Measurements from ENCODE around the gene TSKU. TPM values are rescaled to one million over a fixed set of nuclear protein-coding genes. Genes with fewer than 3 reads are reported as not detected.

Gene TSKU
- total and polyA plus RNA-seq, 9 of the 15 experiments (the other 6 are each of a cell fraction or from before 2014, with no cell fraction given) = 0.60 to 11.9 (median 8.4) TPM

DNA sequence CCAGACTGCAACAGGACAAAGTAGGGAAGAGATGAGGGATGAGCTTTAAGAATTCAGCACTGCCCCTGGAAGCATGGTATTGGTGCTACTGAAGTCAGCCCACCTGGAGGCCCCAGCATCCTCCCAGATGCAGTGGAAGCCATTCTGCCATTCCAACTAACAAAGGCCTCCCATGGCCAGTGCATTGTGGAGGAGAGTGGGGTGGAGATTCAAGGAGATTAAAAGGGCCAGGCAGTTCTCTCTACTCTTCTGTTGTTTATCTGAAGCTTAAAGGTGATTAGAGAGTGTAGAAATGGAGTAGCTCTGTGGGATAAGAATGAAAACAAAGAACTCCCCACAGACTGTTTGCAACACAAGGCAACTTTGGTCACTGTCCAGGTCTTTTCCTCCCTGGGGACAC is 24.1 kb upstream of the TSKU start (continued):
- TF ChIP-seq U2AF1 (optimal IDR thresholded peaks at IDR 0.05; ENCODE audit: low read depth, low read length) (no peak), HSF4 (CRISPR knock-in tag; IDR thresholded peaks at IDR 0.05; ENCODE audit: borderline replicate concordance) (no peak), KLF10 (CRISPR knock-in tag; IDR thresholded peaks at IDR 0.05) (no peak), ZEB2 (IDR thresholded peaks at IDR 0.05) (no peak), ETV1 (tag; conservative IDR thresholded peaks at IDR 0.05; ENCODE audit: low read depth) (no peak), ZNF445 (CRISPR knock-in tag; IDR thresholded peaks at IDR 0.05; ENCODE audit: low read depth) (no peak), GABPB1 (CRISPR knock-in tag; IDR thresholded peaks at IDR 0.05) (no peak), ZNF140 (CRISPR knock-in tag; IDR thresholded peaks at IDR 0.05) (no peak), ZKSCAN3 (CRISPR knock-in tag; IDR thresholded peaks at IDR 0.05) (no peak)

DNA sequence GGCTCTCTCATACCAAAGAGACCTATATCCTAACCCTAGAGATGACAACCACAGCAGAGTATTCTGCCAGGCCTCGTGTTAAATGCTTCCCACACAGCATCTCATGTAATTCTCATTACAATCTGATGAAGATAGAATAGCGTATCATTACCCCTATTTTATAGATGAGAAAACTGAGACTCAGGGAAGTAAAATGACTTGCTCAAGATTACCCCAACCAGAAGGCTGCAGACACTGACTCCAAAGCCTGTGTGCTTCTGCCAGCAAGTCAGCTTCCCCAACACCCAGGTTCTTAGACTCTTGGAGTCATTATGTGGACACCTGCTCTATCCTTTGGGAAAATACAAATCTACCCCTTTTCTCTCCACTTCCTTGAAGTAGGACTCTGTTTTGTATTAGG is 23.6 kb upstream of the TSKU start:
- in situ Hi-C loops (cut with MboI) = no loop called here
- no peak overlapping the region for H3K27ac ChIP-seq (ENCODE audit: extremely low read depth, low read depth, low read length)
- H3K27me3 ChIP-seq (ENCODE audit: control insufficient read depth in 2 of 2, insufficient read depth in 2 of 2, low read length in 2 of 2) = no peaks in the 10 kb centered on the region
- ATAC-seq = no peak
- no TSS peak for BruUV-seq (replicated peaks)
- ChIA-PET POLR2A (interaction anchor here (0.6 to 1.9 kb wide), 2 partner anchors 23 to 85 kb away, joined by 3 to 7 read pairs; partner anchors contain the start of gene TSKU), CTCF (ENCODE audit: low intra/inter-chr PET ratio) (no interaction called here)
- DNase-seq (ENCODE audit: extremely low read depth in 1 of 4, low spot score in 3 of 4) = no peak
- H3K9ac ChIP-seq (ENCODE audit: insufficient read depth in 1 of 2, low read depth in 2 of 2, low read length in 2 of 2) = no peak overlapping the region
- H3K4me2 ChIP-seq (ENCODE audit: insufficient read depth, low read length) = no peak overlapping the region; the same call in 1 of the 2 replicates
- FAIRE-seq = no peak
- no peaks in the 10 kb centered on the region for H4K20me1 ChIP-seq (replicated peaks; ENCODE audit: control insufficient read depth, insufficient read depth, low read length)
- intact Hi-C loops (cut with micrococcal nuclease) = no loop called here
- peaks cover 4% of the 10 kb centered on the region for H3K9me1 ChIP-seq (ENCODE audit: control insufficient read depth, insufficient read depth, low read length)
- H3K4me1 ChIP-seq (replicated peaks in 1 of 2; ENCODE audit: control insufficient read depth in 2 of 2, insufficient read depth in 2 of 2, low read length in 2 of 2) = peaks cover 4 to 15% of the 10 kb centered on the region in 2 experiments
- 45% methylated on average over 2 of the region's 2 CpGs for WGBS (ENCODE audit: insufficient coverage, low coverage, missing lambda C conversion rate)
- H3K36me3 ChIP-seq (ENCODE audit: control insufficient read depth, insufficient read depth, low read length) = no peaks in the 10 kb centered on the region
- no peaks in the 10 kb centered on the region for H3K79me2 ChIP-seq (ENCODE audit: control insufficient read depth, insufficient read depth, low read length)
- peak overlapping the region; percentile 40 for H2AFZ ChIP-seq (ENCODE audit: low read depth, low read length)
- no peaks in the 10 kb centered on the region for H3K9me3 ChIP-seq (replicated peaks; ENCODE audit: control insufficient read depth, insufficient read depth, low read depth, low read length)
- H3K4me3 ChIP-seq = no peak overlapping the region
- TF ChIP-seq ZNF311 (CRISPR knock-in tag; IDR thresholded peaks at IDR 0.05) = no peak
- TF ChIP-seq, protein P1, sequence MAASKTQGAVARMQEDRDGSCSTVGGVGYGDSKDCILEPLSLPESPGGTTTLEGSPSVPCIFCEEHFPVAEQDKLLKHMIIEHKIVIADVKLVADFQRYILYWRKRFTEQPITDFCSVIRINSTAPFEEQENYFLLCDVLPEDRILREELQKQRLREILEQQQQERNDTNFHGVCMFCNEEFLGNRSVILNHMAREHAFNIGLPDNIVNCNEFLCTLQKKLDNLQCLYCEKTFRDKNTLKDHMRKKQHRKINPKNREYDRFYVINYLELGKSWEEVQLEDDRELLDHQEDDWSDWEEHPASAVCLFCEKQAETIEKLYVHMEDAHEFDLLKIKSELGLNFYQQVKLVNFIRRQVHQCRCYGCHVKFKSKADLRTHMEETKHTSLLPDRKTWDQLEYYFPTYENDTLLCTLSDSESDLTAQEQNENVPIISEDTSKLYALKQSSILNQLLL (CRISPR knock-in tag; IDR thresholded peaks at IDR 0.05; ENCODE audit: borderline replicate concordance) = no peak
- TF ChIP-seq RBM25 (IDR thresholded peaks at IDR 0.05; ENCODE audit: low read depth, low read length, severe bottlenecking) = peak; percentile 52
- no peak for TF ChIP-seq TCFL5 (CRISPR knock-in tag; conservative IDR thresholded peaks at IDR 0.05)
- TF ChIP-seq YY1 (IDR thresholded peaks at IDR 0.05; ENCODE audit: borderline replicate concordance in 1 of 3, control insufficient read depth in 1 of 3, extremely low read depth in 1 of 3, insufficient read depth in 3 of 3, insufficient read length in 1 of 3, insufficient replicate concordance in 2 of 3, low read depth in 1 of 3, low read length in 2 of 3) = no peak
- no peak for TF ChIP-seq SETDB1 (IDR thresholded peaks at IDR 0.05; ENCODE audit: low read length)
- TF ChIP-seq BRD4 (IDR thresholded peaks at IDR 0.05) = no peak
- no peak for TF ChIP-seq ZBTB17 (CRISPR knock-in tag; IDR thresholded peaks at IDR 0.05)
- no peak for TF ChIP-seq SMARCC2 (IDR thresholded peaks at IDR 0.05; ENCODE audit: low read depth)
- TF ChIP-seq STAT5A (IDR thresholded peaks at IDR 0.05; ENCODE audit: borderline replicate concordance, low read length) = no peak
- TF ChIP-seq ZNF444 (CRISPR knock-in tag; IDR thresholded peaks at IDR 0.05) = no peak
- no peak for TF ChIP-seq KLF13 (tag; IDR thresholded peaks at IDR 0.05; ENCODE audit: borderline replicate concordance, low read depth)
- TF ChIP-seq, protein P2, sequence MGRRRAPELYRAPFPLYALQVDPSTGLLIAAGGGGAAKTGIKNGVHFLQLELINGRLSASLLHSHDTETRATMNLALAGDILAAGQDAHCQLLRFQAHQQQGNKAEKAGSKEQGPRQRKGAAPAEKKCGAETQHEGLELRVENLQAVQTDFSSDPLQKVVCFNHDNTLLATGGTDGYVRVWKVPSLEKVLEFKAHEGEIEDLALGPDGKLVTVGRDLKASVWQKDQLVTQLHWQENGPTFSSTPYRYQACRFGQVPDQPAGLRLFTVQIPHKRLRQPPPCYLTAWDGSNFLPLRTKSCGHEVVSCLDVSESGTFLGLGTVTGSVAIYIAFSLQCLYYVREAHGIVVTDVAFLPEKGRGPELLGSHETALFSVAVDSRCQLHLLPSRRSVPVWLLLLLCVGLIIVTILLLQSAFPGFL (CRISPR knock-in tag; IDR thresholded peaks at IDR 0.05) = no peak
- no peak for TF ChIP-seq CREM (IDR thresholded peaks at IDR 0.05; ENCODE audit: low read depth)

Measured in K562 (cell line).